HG02884 (cell line): ENCODE results near the gene IPP.
"Not testable (repeated sequence)": the region's sequence is repeated elsewhere in the genome, so short reads cannot be mapped to it uniquely, and the experiment has no call there.

Experiments
- ATAC-seq: cut with Tn5 transposase; IDR thresholded peaks from one replicate; pipeline ENCODE4 v1.9.1; 2021; ENCODE audit warnings: mild to moderate bottlenecking, moderate library complexity; ENCODE audit not compliant: unreplicated experiment

IPP gene

DNA sequence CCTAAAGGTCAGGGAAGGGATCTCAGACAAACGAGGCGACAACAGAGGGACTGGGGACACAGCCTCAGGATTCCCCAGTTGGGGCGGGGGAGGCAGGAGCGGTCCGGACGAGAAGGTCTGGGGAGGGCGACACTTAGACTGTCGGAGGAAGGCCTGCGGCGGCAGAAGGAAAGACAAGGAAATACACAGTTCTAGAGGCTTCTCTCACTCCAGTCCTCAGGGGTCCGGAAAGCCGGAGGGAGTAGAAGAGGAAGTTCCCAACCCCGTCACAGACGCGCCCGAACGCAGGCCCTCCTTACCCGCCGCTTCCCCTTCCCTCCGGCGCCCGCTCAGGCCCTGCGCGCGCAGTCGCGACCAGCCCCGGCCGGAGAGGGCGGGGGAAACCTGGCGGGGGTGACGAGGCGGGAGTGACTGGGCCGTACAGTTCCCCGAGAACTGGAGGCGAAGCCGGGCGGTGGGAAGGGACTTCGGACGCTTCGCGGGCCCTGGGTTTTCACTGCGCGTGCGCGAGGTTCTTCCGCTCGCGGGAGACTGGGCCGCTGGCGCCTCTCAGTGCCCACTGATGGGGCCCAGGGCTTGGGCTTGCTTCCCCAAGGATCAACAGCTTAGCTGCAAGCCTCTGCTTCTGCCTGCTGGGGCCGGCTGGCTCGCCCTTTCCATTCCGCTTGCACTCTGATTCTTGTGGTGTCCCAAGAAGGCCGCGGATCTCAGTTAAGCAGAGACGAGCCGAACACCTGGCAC lies at the start of gene IPP:
Gene IPP (minus strand): TSS at position 356 of the 741 bp plus-strand sequence. CDS start 4,242 bp downstream, outside the sequence.
- peak; percentile 89 for ATAC-seq

GRCh38 chr1:45796946-45797345 lies 46.5 kb upstream of the IPP start:
- ATAC-seq, result no peak

- no peak for ATAC-seq
Observed at GRCh38 chr1:45796381-45796780, 45.9 kb upstream of the IPP start.

DNA sequence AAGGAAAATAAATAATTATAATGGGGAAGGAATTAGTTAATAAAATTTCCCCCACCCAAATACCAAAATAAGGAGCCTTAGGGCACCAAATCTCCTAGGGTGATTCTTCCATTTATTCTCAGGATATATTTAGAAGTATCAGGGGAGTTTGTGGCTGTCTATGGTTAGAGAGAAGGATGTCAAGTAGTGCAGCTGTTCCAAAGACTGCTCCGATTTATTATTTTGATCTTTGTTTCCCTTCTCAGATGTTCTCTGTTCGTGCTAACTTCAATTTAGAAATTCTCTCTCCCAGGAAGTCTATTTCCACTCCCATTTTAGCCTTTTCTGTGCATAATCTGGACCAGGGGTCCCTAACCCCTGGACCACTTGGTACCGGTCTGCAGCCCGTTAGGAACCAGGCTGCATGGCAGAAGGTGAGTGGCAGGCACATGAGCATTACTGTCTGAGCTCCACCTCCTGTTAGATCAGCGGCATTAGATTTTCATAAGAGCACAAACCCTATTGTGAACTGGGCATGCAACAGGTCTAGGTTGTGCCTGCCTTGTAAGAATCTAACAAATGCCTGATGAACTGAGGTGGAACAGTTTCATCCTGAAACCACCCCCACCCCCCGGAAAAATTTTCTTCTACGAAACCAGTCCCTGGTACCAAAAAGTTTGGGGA lies 43.6 kb upstream of the IPP start:
- no peak for ATAC-seq

DNA sequence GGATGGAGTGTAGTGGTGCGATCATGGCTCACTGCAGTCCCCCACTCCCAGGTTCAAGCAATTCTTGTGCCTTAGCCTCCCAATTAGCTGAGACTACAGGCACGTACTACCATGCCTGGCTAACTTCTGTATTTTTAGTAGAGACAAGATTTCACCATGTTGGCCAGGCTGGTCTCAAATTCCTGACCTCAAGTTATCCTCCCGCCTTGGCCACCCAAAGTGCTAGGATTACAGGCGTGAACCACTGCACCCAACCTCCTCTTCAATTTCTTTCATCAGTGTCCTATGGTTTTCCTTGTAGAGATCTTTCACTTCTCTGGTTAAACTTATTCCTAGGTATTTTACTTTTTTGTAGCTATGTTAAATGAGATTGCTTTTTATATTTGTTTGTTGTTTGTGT lies 42.3 kb upstream of the IPP start:
- no peak for ATAC-seq

DNA sequence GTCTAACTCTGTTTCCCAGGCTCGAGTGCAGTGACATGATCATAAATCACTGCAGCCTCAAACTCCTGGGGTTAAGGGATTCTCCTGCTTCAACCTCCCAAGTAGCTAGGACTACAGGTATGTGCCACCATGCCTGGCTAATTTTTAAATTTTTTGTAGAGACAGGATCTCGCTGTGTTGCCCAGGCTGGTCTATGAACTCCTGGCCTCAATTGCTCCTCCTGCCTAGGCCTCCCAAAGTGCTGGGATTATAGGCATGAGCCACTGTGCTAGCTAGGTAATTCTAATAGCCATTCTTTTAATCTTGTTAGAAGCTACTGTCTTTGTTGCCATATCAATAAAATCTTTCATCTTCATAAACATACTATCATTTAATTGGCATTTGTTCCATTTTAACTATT lies 39.1 kb upstream of the IPP start:
- no peak for ATAC-seq

GRCh38 chr1:45787905-45788304 lies 37.5 kb upstream of the IPP start:
- ATAC-seq, result no peak

DNA sequence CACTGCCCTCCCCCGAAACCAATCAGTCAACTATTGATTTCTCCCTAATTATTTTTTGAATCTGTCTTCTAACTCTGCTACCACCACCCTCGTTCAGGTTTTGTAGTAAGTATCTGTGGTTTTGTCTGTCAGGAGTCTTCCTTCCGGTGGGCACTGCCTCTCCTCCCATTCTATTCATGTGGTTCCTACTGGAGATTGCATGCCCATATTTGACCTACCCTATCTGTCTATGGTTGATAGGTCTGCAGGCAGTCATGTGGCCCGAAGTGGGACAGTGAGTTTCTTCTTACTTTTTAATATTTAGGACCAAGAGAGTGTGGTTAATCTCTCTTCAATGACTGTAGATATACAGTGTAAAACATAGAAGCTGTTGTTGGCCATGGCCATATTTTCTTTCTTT lies 35.1 kb upstream of the IPP start:
- no peak for ATAC-seq

- ATAC-seq, result no peak
Observed at GRCh38 chr1:45775794-45776193, 25.3 kb upstream of the IPP start.

- ATAC-seq, result no peak
Observed at GRCh38 chr1:45772971-45773370, 22.5 kb upstream of the IPP start.

GRCh38 chr1:45769261-45769932 lies 18.9 kb upstream of the IPP start:
- no peak for ATAC-seq

GRCh38 chr1:45767035-45767434 lies 16.6 kb upstream of the IPP start:
- no peak for ATAC-seq

GRCh38 chr1:45765999-45766792 lies 15.7 kb upstream of the IPP start:
- ATAC-seq, result no peak

GRCh38 chr1:45762291-45762690 lies 11.8 kb upstream of the IPP start:
- no peak for ATAC-seq

DNA sequence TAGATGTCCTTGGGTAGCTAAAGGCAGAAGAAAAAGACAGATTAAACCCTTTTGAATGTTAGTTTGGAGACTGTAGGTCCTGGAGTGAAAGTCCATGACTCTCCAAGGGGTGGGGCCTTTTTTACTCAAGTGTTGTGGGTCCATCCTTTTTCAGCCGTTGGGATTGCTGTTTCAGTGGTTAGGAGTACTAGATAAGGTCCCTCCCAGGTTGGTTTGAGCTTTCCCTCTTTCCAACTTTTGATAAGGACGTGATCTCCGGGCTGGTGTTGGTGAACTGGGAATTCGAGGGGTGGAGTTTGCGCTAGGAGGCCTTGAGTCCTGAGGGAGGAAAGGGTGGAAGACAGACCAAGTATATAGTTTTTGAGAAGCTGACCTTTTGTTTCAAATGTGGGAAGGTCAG lies 5.2 kb upstream of the IPP start:
- no peak for ATAC-seq

GRCh38 chr1:45753248-45754037 lies 3.0 kb upstream of the IPP start:
- ATAC-seq, result no peak

GRCh38 chr1:45752441-45753052 lies 2.1 kb upstream of the IPP start:
- ATAC-seq, result no peak

GRCh38 chr1:45752014-45752413 lies 1.6 kb upstream of the IPP start:
- ATAC-seq, result no peak

GRCh38 chr1:45751039-45751838 lies 786 bp upstream of the IPP start:
- not testable (repeated sequence) for ATAC-seq
